Spinal cord (tissue), 10 donors: ENCODE data around the gene NDUFAB1. TPM values are rescaled to one million over a fixed set of nuclear protein-coding genes. Genes with fewer than 3 reads are reported as not detected.
A peak's percentile ranks its signal among the peaks of the same experiment; 100 is the strongest.
"Not testable (repeated sequence)": the region's sequence is repeated elsewhere in the genome, so short reads cannot be mapped to it uniquely, and the experiment has no call there.

Source experiments
- DNase-seq, 6 donors: peaks; one replicate each; pipeline versions ENCODE4 v3.0.0 to v3.0.0-alpha.2; 2013 to 2015; ENCODE audit warnings: low spot score in 6 of 6, low read depth in 4 of 6
- H3K27ac ChIP-seq: one replicate; pipeline ENCODE4 v1.5.1; 2013; ENCODE audit warnings: low read depth, low read length, control low read depth
- H3K27me3 ChIP-seq: one replicate; pipeline ENCODE4 v1.6.1; 2013; ENCODE audit warnings: low read length; ENCODE audit not compliant: control insufficient read depth, insufficient read depth
- H3K36me3 ChIP-seq: one replicate; pipeline ENCODE4 v1.6.1; 2013; ENCODE audit warnings: low read length; ENCODE audit not compliant: control insufficient read depth, insufficient read depth
- H3K4me1 ChIP-seq: one replicate; pipeline ENCODE4 v1.6.1; 2013; ENCODE audit warnings: low read length; ENCODE audit not compliant: control insufficient read depth, insufficient read depth
- H3K4me3 ChIP-seq: one replicate; pipeline ENCODE4 v1.5.1; 2013; ENCODE audit warnings: low read depth, low read length, control low read depth
- H3K9me3 ChIP-seq: one replicate; pipeline ENCODE4 v1.6.1; 2013; ENCODE audit warnings: low read length; ENCODE audit not compliant: control insufficient read depth, insufficient read depth
- WGBS: methylation state at CpG from one replicate; pipeline ENCODE4 v1.1.5; 2013; ENCODE audit warnings: missing lambda C conversion rate; ENCODE audit not compliant: insufficient coverage; 5-methylcytosine and 5-hydroxymethylcytosine counted together
- long read RNA-seq, 4 donors: transcript quantifications; one replicate each; lab custom pipeline, GENCODE V29; 2026
- polyA plus RNA-seq, 2 donors: library from polyadenylated mRNA; unstranded; fragments of 120-200 nt; gene quantifications; one replicate each; pipeline ENCODE4 v1.2.1, GENCODE V29; 2013; ENCODE audit not compliant: insufficient read length in 2 of 2
- total RNA-seq, 2 donors: library from RNA; depleted of rRNA in 1 of 2; stranded (reverse); fragments of 120-200 nt in 1 of 2; fragments of >200 nt in 1 of 2; gene quantifications; one replicate each; pipeline versions ENCODE4 v1.2.3 to v1.2.4, GENCODE V29; 2013 to 2014
- donor health status: healthy.

Gene NDUFAB1
- total RNA-seq: 100 to 1,000 TPM; 103 to 125 TPM
- polyA plus RNA-seq: 100 to 1,000 TPM; 122 to 134 TPM
- long read RNA-seq, donor 1, transcript NDUFAB1-201 (5 exons, 717 nt): major isoform, 147 of 180 reads
- long read RNA-seq, donor 1, partial matches to known transcripts: 29 of 180 reads
- long read RNA-seq, donor 1, other reads (novel, unspliced or antisense): 0 of 180 reads
- long read RNA-seq, donor 2, transcript NDUFAB1-201 (5 exons, 717 nt): major isoform, 45 of 45 reads
- long read RNA-seq, donor 2, partial matches to known transcripts: 0 of 45 reads
- long read RNA-seq, donor 2, other reads (novel, unspliced or antisense): 0 of 45 reads
- long read RNA-seq, donor 3, transcript NDUFAB1-201 (5 exons, 717 nt): major isoform, 77 of 80 reads
- long read RNA-seq, donor 3, partial matches to known transcripts: 0 of 80 reads
- long read RNA-seq, donor 3, other reads (novel, unspliced or antisense): 0 of 80 reads
- long read RNA-seq, donor 4, transcript NDUFAB1-201 (5 exons, 717 nt): major isoform, 110 of 143 reads
- long read RNA-seq, donor 4, partial matches to known transcripts: 33 of 143 reads
- long read RNA-seq, donor 4, other reads (novel, unspliced or antisense): 0 of 143 reads

GRCh38 chr16:23595951-23596720 is at the start of gene NDUFAB1:
NDUFAB1 (minus strand) TSS chr16:23596316; CDS start chr16:23596290, 26 bp downstream.
- Histone ChIP-seq H3K9me3 (no peaks in the 10 kb centered on the region), H3K4me3 (peak within 1 kb of the TSS; percentile 79), H3K27me3 (no peaks in the 10 kb centered on the region), H3K27ac (no peak within 1 kb of the TSS), H3K36me3 (peaks cover 27% of the 10 kb centered on the region), H3K4me1 (peaks cover 19% of the 10 kb centered on the region)
- DNase-seq: peak; percentile 72 to 96 (median 86)
- WGBS: under 1% methylated on average over 61 of the region's 67 CpGs

GRCh38 chr16:23642246-23642774 is 46.2 kb upstream of the NDUFAB1 start:
- Histone ChIP-seq H3K27ac (no peak overlapping the region), H3K9me3 (no peaks in the 10 kb centered on the region), H3K27me3 (no peaks in the 10 kb centered on the region), H3K4me3 (peak overlapping the region; percentile 94), H3K36me3 (peaks cover 26% of the 10 kb centered on the region), H3K4me1 (peaks cover 20% of the 10 kb centered on the region)
- DNase-seq: no peak
- WGBS: 85% methylated on average over 6 of the region's 14 CpGs

- Histone ChIP-seq H3K27ac (peak within 1 kb of the TSS; percentile 80), H3K9me3 (no peaks in the 10 kb centered on the region), H3K4me3 (peak within 1 kb of the TSS; percentile 94), H3K27me3 (no peaks in the 10 kb centered on the region), H3K36me3 (peaks cover 24% of the 10 kb centered on the region), H3K4me1 (peaks cover 20% of the 10 kb centered on the region)
- peak; percentile 82 to 98 (median 90) for DNase-seq
- 0% methylated on average over 55 of the region's 64 CpGs for WGBS
These were observed 45.0 kb upstream of the NDUFAB1 start, which contains the start of the genes DCTN5 and PALB2 for GRCh38 chr16:23640931-23641765. DCTN5 (plus strand) TSS chr16:23641466; CDS start chr16:23641543, 77 bp downstream. PALB2 (minus strand) TSS chr16:23641310; CDS start chr16:23641157, 153 bp downstream.

GRCh38 chr16:23640615-23640930 is 44.5 kb upstream of the NDUFAB1 start:
- DNase-seq: no peak
- Histone ChIP-seq H3K27ac (peak overlapping the region; percentile 53), H3K4me1 (peaks cover 20% of the 10 kb centered on the region), H3K4me3 (peak overlapping the region; percentile 94), H3K9me3 (no peaks in the 10 kb centered on the region), H3K27me3 (no peaks in the 10 kb centered on the region), H3K36me3 (peaks cover 24% of the 10 kb centered on the region)
- WGBS: no CpG with 5 or more reads among the region's 8 CpGs

- Histone ChIP-seq H3K4me3 (no peak overlapping the region), H3K27ac (no peak overlapping the region), H3K4me1 (peaks cover 9% of the 10 kb centered on the region), H3K36me3 (peaks cover 22% of the 10 kb centered on the region), H3K9me3 (no peaks in the 10 kb centered on the region), H3K27me3 (no peaks in the 10 kb centered on the region)
- DNase-seq: no peak
These were observed 39.8 kb upstream of the NDUFAB1 start for GRCh38 chr16:23635958-23636357.

GRCh38 chr16:23634461-23635036 is 38.4 kb upstream of the NDUFAB1 start:
- H3K4me1 ChIP-seq: no peaks in the 10 kb centered on the region
- no peaks in the 10 kb centered on the region for H3K27me3 ChIP-seq
- no peak overlapping the region for H3K4me3 ChIP-seq
- H3K9me3 ChIP-seq: no peaks in the 10 kb centered on the region
- H3K27ac ChIP-seq: no peak overlapping the region
- WGBS: 89% methylated on average over 1 of the region's 4 CpGs
- H3K36me3 ChIP-seq: peaks cover 26% of the 10 kb centered on the region
- no peak for DNase-seq

- H3K4me1 ChIP-seq, H3K27ac ChIP-seq, H3K27me3 ChIP-seq, H3K4me3 ChIP-seq, H3K9me3 ChIP-seq, DNase-seq: not testable (repeated sequence)
- WGBS: 90% methylated on average over 2 of the region's 3 CpGs
- peaks cover 32% of the 10 kb centered on the region for H3K36me3 ChIP-seq
These were observed 35.8 kb upstream of the NDUFAB1 start for GRCh38 chr16:23631874-23632273.

- Histone ChIP-seq H3K27ac (no peak overlapping the region), H3K4me1 (no peaks in the 10 kb centered on the region), H3K9me3 (no peaks in the 10 kb centered on the region), H3K36me3 (peaks cover 44% of the 10 kb centered on the region), H3K4me3 (no peak overlapping the region), H3K27me3 (no peaks in the 10 kb centered on the region)
- DNase-seq: no peak
- WGBS: 92% methylated on average over 8 of the region's 8 CpGs
These were observed 33.4 kb upstream of the NDUFAB1 start for GRCh38 chr16:23629516-23629915.
